Parathyroid adenoma (tissue), 2 donors: Measurements from ENCODE around the gene PDGFD.

Source experiments
- H2AFZ ChIP-seq: fragments of 300-600 bp; sonication (generic); one replicate; pipeline ENCODE4 v1.7.0; 2017; ENCODE audit warnings: antibody characterized with exemption, mild to moderate bottlenecking
- H3K27ac ChIP-seq: fragments of 300-600 bp; sonication (generic); one replicate; pipeline ENCODE4 v1.7.0; 2017
- H3K27me3 ChIP-seq: fragments of 300-600 bp; sonication (generic); one replicate; pipeline ENCODE4 v1.7.0; 2017; ENCODE audit warnings: low read length; ENCODE audit not compliant: control insufficient read depth, insufficient read depth
- H3K36me3 ChIP-seq: fragments of 300-600 bp; sonication (generic); one replicate; pipeline ENCODE4 v1.7.0; 2017; ENCODE audit warnings: low read length; ENCODE audit not compliant: control insufficient read depth, insufficient read depth
- H3K4me1 ChIP-seq: fragments of 300-600 bp; sonication (generic); one replicate; pipeline ENCODE4 v1.7.0; 2017; ENCODE audit warnings: control low read depth
- H3K4me2 ChIP-seq: fragments of 300-600 bp; sonication (generic); one replicate; pipeline ENCODE4 v1.7.0; 2017; ENCODE audit warnings: low read length
- H3K4me3 ChIP-seq: fragments of 300-600 bp; sonication (generic); one replicate; pipeline ENCODE4 v1.7.0; 2017; ENCODE audit warnings: low read depth, low read length
- H3K79me2 ChIP-seq: fragments of 300-600 bp; sonication (generic); one replicate; pipeline ENCODE4 v1.7.0; 2017; ENCODE audit warnings: control low read depth
- H3K9ac ChIP-seq: fragments of 300-600 bp; sonication (generic); one replicate; pipeline ENCODE4 v1.7.0; 2017; ENCODE audit warnings: mild to moderate bottlenecking
- H3K9me3 ChIP-seq: fragments of 300-600 bp; sonication (generic); one replicate; pipeline ENCODE4 v1.7.0; 2017; ENCODE audit warnings: low read length; ENCODE audit not compliant: control insufficient read depth
- CTCF ChIP-seq: fragments of 300-600 bp; sonication (generic); IDR thresholded peaks from one replicate; pipeline ENCODE4 v1.7.0; 2017; ENCODE audit warnings: antibody characterized with exemption, mild to moderate bottlenecking
- donor health status: primary hyperparathyroidism.

The PDGFD gene

GRCh38 chr11:103923451-103923931 lies 240.5 kb downstream of the PDGFD start:
- Histone ChIP-seq H3K4me1 (no peaks in the 10 kb centered on the region), H2AFZ (no peak overlapping the region), H3K27me3 (no peaks in the 10 kb centered on the region), H3K79me2 (no peaks in the 10 kb centered on the region), H3K9me3 (no peaks in the 10 kb centered on the region), H3K4me3 (no peak overlapping the region), H3K4me2 (no peak overlapping the region), H3K9ac (no peak overlapping the region), H3K36me3 (no peaks in the 10 kb centered on the region), H3K27ac (no peak overlapping the region)
- TF ChIP-seq CTCF: no peak

- Histone ChIP-seq H3K4me1 (no peaks in the 10 kb centered on the region), H3K4me2 (no peak overlapping the region), H3K9ac (no peak overlapping the region), H3K4me3 (no peak overlapping the region), H3K27ac (no peak overlapping the region), H3K27me3 (no peaks in the 10 kb centered on the region), H3K9me3 (no peaks in the 10 kb centered on the region), H3K36me3 (no peaks in the 10 kb centered on the region), H3K79me2 (no peaks in the 10 kb centered on the region), H2AFZ (no peak overlapping the region)
- TF ChIP-seq CTCF: no peak
These were observed 243.0 kb downstream of the PDGFD start for GRCh38 chr11:103920933-103921332.

GRCh38 chr11:103920449-103920848 lies 243.5 kb downstream of the PDGFD start:
- Histone ChIP-seq H3K4me3 (no peak overlapping the region), H3K27ac (no peak overlapping the region), H2AFZ (no peak overlapping the region), H3K4me1 (no peaks in the 10 kb centered on the region), H3K36me3 (no peaks in the 10 kb centered on the region), H3K9ac (no peak overlapping the region), H3K27me3 (no peaks in the 10 kb centered on the region), H3K4me2 (no peak overlapping the region), H3K79me2 (no peaks in the 10 kb centered on the region), H3K9me3 (no peaks in the 10 kb centered on the region)
- TF ChIP-seq CTCF: no peak

- Histone ChIP-seq H3K79me2 (no peaks in the 10 kb centered on the region), H3K27me3 (no peaks in the 10 kb centered on the region), H3K4me2 (no peak overlapping the region), H3K9me3 (no peaks in the 10 kb centered on the region), H3K9ac (no peak overlapping the region), H3K27ac (no peak overlapping the region), H3K36me3 (no peaks in the 10 kb centered on the region), H3K4me1 (no peaks in the 10 kb centered on the region), H3K4me3 (no peak overlapping the region), H2AFZ (no peak overlapping the region)
- no peak for TF ChIP-seq CTCF
These were observed 253.2 kb downstream of the PDGFD start for GRCh38 chr11:103910721-103911120.
